Measurements from ENCODE around the gene ALDOA. TPM values are rescaled to one million over a fixed set of nuclear protein-coding genes. Genes with fewer than 3 reads are reported as not detected.
"Not testable (repeated sequence)": the region's sequence is repeated elsewhere in the genome, so short reads cannot be mapped to it uniquely, and the experiment has no call there.

ALDOA gene
- total RNA-seq, result 810 TPM

DNA sequence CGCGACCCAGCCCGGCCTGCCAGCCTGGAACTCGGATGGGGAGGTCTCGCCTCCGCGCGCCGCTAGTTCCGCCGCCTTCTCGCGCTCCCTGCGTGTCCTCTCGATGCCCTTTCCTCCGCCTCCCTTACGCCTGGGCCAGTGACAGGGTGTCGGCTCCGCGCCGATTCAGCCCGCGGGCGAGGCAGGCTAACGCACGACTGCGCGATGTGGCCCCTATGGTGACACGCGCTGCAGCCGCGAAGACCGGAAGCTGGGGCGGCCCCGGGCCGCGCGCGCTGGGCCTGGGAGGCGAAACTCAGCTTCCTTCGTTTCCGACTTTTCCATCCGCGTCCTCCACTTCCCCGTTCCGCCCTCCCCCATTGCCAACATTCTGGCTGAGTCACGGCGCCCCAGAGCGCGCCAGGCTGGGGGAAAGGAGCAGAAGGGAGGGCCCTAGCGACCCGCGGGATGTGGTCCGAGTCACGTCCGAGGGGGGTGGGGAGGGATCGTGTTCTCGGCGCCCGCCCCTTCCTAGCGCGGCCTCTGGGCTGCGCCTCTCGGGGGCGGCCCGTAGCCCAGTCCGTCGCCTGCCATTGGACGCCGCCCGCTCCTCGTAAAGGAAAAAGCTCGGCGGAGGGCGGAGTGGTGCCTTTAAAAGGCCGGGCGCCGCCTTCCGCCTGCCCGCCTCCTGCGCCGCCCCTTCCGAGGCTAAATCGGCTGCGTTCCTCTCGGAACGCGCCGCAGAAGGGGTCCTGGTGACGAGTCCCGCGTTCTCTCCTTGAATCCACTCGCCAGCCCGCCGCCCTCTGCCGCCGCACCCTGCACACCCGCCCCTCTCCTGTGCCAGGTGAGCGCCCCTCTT lies at the start of gene ALDOA:
Gene ALDOA (plus strand): TSS at position 659 of the 841 bp plus-strand sequence. CDS start 1,138 bp downstream, outside the sequence.
- H3K36me3 ChIP-seq, result peaks cover 0 to 33% of the 10 kb centered on the region in 2 donors
- no peaks in the 10 kb centered on the region for H3K27me3 ChIP-seq
- H3K4me3 ChIP-seq, result peak within 1 kb of the TSS; percentile 90 to 100
- intact Hi-C loops (cut with DNase I), result loop anchor here (5.0 to 10.0 kb wide), 2 partner anchors 253 to 339 kb away; partner anchors contain the start of genes PRRT2 and ZNF771
- peaks cover 65% of the 10 kb centered on the region for H3K4me1 ChIP-seq
- H3K9me3 ChIP-seq, result no peaks in the 10 kb centered on the region
- TF ChIP-seq, protein P1, sequence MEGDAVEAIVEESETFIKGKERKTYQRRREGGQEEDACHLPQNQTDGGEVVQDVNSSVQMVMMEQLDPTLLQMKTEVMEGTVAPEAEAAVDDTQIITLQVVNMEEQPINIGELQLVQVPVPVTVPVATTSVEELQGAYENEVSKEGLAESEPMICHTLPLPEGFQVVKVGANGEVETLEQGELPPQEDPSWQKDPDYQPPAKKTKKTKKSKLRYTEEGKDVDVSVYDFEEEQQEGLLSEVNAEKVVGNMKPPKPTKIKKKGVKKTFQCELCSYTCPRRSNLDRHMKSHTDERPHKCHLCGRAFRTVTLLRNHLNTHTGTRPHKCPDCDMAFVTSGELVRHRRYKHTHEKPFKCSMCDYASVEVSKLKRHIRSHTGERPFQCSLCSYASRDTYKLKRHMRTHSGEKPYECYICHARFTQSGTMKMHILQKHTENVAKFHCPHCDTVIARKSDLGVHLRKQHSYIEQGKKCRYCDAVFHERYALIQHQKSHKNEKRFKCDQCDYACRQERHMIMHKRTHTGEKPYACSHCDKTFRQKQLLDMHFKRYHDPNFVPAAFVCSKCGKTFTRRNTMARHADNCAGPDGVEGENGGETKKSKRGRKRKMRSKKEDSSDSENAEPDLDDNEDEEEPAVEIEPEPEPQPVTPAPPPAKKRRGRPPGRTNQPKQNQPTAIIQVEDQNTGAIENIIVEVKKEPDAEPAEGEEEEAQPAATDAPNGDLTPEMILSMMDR (IDR thresholded peaks at IDR 0.05), result peak in 1 of 3 experiments; percentile 5
- TF ChIP-seq POLR2AphosphoS5 (IDR thresholded peaks at IDR 0.05; ENCODE audit: insufficient read depth in 1 of 2, low read depth in 1 of 2) (peak; percentile 93 to 99), POLR2A (IDR thresholded peaks at IDR 0.05) (peak; percentile 30 to 97)
- H3K27ac ChIP-seq, result peak within 1 kb of the TSS; percentile 99
- peak in 1 of 2 donors; percentile 98 for DNase-seq (ENCODE audit: extremely low spot score in 2 of 2)

DNA sequence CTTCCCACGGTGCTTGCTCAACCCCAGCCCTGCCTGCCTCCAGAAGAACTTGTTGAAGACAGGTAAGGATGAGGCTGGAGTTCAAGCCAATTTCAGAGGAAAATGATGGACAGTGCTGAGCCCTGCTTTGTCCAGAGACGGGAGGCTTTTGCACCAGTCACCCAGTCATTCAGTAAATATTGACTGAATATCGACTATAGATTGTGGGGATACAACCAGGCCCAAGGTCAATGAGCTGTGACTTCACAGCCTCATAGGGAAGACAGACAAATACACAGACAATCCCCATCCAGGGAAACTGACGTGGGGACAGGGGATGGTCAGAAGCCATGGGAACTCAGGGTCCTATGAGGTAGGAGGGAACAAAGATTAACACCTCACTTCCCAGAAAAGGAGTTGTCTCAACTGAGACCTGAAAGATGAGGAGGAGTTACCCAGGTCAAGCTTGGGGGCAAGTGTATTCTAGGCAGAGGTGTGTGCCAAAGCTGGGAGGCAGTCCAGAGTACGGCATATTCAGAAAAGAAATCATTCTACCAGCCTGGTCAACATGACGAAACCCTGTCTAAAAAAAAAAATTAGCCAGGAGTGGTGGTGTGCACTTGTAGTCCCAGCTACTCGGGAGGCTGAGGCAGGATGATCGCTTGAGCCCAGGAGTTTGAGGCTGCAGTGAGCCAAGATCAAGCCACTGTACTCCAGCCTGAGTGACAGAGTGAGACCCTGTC lies 48.8 kb upstream of the ALDOA start:
- no peak for DNase-seq (ENCODE audit: extremely low spot score in 2 of 2)
- H3K4me1 ChIP-seq, result peaks cover 9% of the 10 kb centered on the region
- H3K27me3 ChIP-seq, result no peaks in the 10 kb centered on the region
- intact Hi-C loops (cut with DNase I), result no loop called here
- no peak overlapping the region for H3K4me3 ChIP-seq
- no peaks in the 10 kb centered on the region for H3K9me3 ChIP-seq
- H3K36me3 ChIP-seq, result no peaks in the 10 kb centered on the region
- no peak overlapping the region for H3K27ac ChIP-seq
- TF ChIP-seq, protein P1 (IDR thresholded peaks at IDR 0.05), result no peak
- TF ChIP-seq POLR2A (IDR thresholded peaks at IDR 0.05), result no peak
- no peak for TF ChIP-seq POLR2AphosphoS5 (IDR thresholded peaks at IDR 0.05; ENCODE audit: insufficient read depth in 1 of 2, low read depth in 1 of 2)

DNA sequence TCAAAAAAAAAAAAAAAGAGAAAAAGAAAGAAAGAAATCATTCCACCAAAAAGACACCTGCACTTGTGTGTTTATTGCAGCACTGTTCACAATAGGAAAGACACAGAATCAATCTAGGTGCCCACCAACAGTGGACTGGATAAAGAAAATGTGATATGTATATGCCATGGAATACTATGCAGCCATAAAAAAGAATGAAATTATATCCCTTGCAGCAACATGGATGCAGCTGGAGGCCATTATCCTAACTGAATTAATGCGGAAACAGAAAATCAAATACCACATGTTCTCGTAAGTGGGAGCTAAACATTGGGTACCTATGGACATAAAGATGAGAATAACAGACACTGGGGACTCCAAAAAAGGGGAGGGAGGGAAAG lies 48.3 kb upstream of the ALDOA start:
- no peak overlapping the region for H3K27ac ChIP-seq
- TF ChIP-seq, protein P1 (IDR thresholded peaks at IDR 0.05), result no peak
- TF ChIP-seq POLR2A (IDR thresholded peaks at IDR 0.05) (no peak), POLR2AphosphoS5 (IDR thresholded peaks at IDR 0.05; ENCODE audit: insufficient read depth in 1 of 2, low read depth in 1 of 2) (no peak)
- H3K9me3 ChIP-seq, result no peaks in the 10 kb centered on the region
- H3K27me3 ChIP-seq, result no peaks in the 10 kb centered on the region
- H3K36me3 ChIP-seq, result no peaks in the 10 kb centered on the region
- intact Hi-C loops (cut with DNase I), result no loop called here
- no peak overlapping the region for H3K4me3 ChIP-seq
- no peak for DNase-seq (ENCODE audit: extremely low spot score in 2 of 2)
- peaks cover 11% of the 10 kb centered on the region for H3K4me1 ChIP-seq

DNA sequence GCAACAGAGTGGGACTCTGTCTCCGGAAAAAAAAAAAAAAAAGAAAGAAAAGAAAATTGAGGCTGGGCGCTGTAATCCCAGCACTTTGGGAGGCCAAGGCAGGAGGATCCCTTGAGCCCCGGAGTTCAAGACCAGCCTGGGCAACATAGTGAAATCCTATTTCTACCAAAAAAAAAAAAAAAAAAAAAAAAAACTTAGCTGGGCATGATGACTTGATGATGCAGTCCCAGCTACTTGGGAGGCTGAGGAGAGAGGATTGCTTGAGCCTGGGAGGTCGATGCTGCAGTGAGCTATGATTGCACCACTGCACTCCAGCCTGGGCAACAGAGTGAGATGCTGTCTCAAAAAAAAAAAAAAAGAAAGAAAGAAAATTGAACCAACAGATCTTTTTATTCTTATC lies 47.6 kb upstream of the ALDOA start:
- H3K36me3 ChIP-seq; H3K27ac ChIP-seq; H3K4me3 ChIP-seq; DNase-seq (ENCODE audit: extremely low spot score in 2 of 2); H3K9me3 ChIP-seq; intact Hi-C loops (cut with DNase I); H3K27me3 ChIP-seq: not testable (repeated sequence)
- H3K4me1 ChIP-seq, result peaks cover 11% of the 10 kb centered on the region

DNA sequence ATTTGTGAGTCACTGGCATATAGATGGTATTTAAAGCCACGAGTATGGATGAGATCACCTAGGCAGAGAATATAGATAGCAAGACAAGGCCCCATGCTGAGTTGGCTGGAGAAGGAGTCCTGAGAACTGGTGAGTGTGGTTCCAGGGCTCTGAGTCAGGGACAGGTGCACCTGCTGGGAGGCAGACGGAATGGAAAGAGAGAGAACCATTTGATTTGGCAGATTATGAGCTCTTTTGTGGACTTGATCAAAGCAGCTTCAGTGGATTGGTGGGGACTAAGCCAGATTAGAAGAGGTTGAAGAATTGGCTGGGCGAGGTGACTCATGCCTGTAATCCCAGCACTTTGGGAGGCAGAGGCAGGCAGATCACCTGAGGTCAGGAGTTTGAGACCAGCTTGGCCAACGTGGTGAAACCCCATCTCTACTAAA lies 46.8 kb upstream of the ALDOA start:
- no peak overlapping the region for H3K27ac ChIP-seq
- H3K4me1 ChIP-seq, result peaks cover 11% of the 10 kb centered on the region
- TF ChIP-seq, protein P1 (IDR thresholded peaks at IDR 0.05), result no peak
- TF ChIP-seq POLR2A (IDR thresholded peaks at IDR 0.05) (no peak), POLR2AphosphoS5 (IDR thresholded peaks at IDR 0.05; ENCODE audit: insufficient read depth in 1 of 2, low read depth in 1 of 2) (no peak)
- no peak overlapping the region for H3K4me3 ChIP-seq
- intact Hi-C loops (cut with DNase I), result no loop called here
- no peaks in the 10 kb centered on the region for H3K9me3 ChIP-seq
- no peaks in the 10 kb centered on the region for H3K27me3 ChIP-seq
- no peaks in the 10 kb centered on the region for H3K36me3 ChIP-seq
- DNase-seq (ENCODE audit: extremely low spot score in 2 of 2), result no peak

Measured in vagina (tissue), 2 donors.